Natural killer cell treated with Interleukin-12 subunit alpha and Interleukin-12 subunit beta and Interleukin-15 and Interleukin-18, amount 100 ng/mL, for 72 hours (primary cell): ENCODE measurements around the gene SSBP2. TPM values are rescaled to one million over a fixed set of nuclear protein-coding genes. Genes with fewer than 3 reads are reported as not detected.

Experiments used
- total RNA-seq, 2 donors: library from RNA; stranded (reverse); gene quantifications; one replicate each; pipeline ENCODE4 v1.2.3, GENCODE V29; 2022

SSBP2 gene
- total RNA-seq, 2 donors from 2014 or later: 9.5 to 11.3 TPM

Other genes starting within 250 kb of the SSBP2 start
- 10 to 100 TPM in 1 of 2 donors, 1 to 10 TPM in 1; 9.6 to 11.1 TPM for gene ATG10, start 220.9 kb upstream of the SSBP2 start, total RNA-seq